Small intestine (tissue), 7 donors: ENCODE data around the gene ARL15. TPM values are rescaled to one million over a fixed set of nuclear protein-coding genes. Genes with fewer than 3 reads are reported as not detected.

ENCODE experiments used
- DNase-seq, 2 donors: peaks; one replicate each; pipeline versions ENCODE4 v3.0.0 to v3.0.0-alpha.2; 2013
- FAIRE-seq: peaks from 2 replicates; lab custom pipeline; 2012; peaks lifted over from hg19 to GRCh38; lab: Jason Lieb, UNC
- H3K27ac ChIP-seq, 3 donors: one replicate each; pipeline ENCODE4 v1.5.1; 2013; ENCODE audit warnings: low read length in 2 of 3, mild to moderate bottlenecking in 2 of 3, control low read depth in 1 of 3, inconsistent platforms in 1 of 3, low read depth in 1 of 3, moderate library complexity in 1 of 3
- H3K27me3 ChIP-seq, 3 donors: one replicate each; pipeline ENCODE4 v1.6.1; 2013; ENCODE audit warnings: low read length in 3 of 3, inconsistent platforms in 1 of 3; ENCODE audit not compliant: control insufficient read depth in 3 of 3, insufficient read depth in 3 of 3
- H3K36me3 ChIP-seq, 3 donors: one replicate each; pipeline ENCODE4 v1.6.1; 2013; ENCODE audit warnings: low read length in 3 of 3, inconsistent platforms in 1 of 3, low read depth in 1 of 3, mild to moderate bottlenecking in 1 of 3, moderate library complexity in 1 of 3; ENCODE audit not compliant: control insufficient read depth in 3 of 3, insufficient read depth in 2 of 3
- H3K4me1 ChIP-seq, 3 donors: one replicate each; pipeline ENCODE4 v1.6.1; 2013; ENCODE audit warnings: low read length in 2 of 3, inconsistent platforms in 1 of 3, low read depth in 1 of 3, mild to moderate bottlenecking in 1 of 3, moderate library complexity in 1 of 3; ENCODE audit not compliant: control insufficient read depth in 3 of 3, insufficient read depth in 2 of 3
- H3K4me3 ChIP-seq, 3 donors: one replicate each; pipeline ENCODE4 v1.5.1; 2013; ENCODE audit warnings: low read length in 3 of 3, control low read depth in 1 of 3, inconsistent platforms in 1 of 3, low read depth in 1 of 3, mild to moderate bottlenecking in 1 of 3, moderate library complexity in 1 of 3
- H3K9me3 ChIP-seq, 2 donors: one replicate each; pipeline ENCODE4 v1.6.1; 2013; ENCODE audit warnings: low read depth in 1 of 2, low read length in 1 of 2; ENCODE audit not compliant: control insufficient read depth in 2 of 2, insufficient read depth in 1 of 2
- WGBS, 3 donors: extraction: QIAGEN DNeasy Blood & Tissue Kit; methylation state at CpG; one replicate each; pipeline ENCODE4 v1.1.7; 2013; 5-methylcytosine and 5-hydroxymethylcytosine counted together
- polyA plus RNA-seq, 4 donors: library from polyadenylated mRNA; stranded (reverse) in 3 of 4; unstranded in 1 of 4; fragments of 200-250 nt in 3 of 4; fragments of 120-200 nt in 1 of 4; gene quantifications; one replicate each; pipeline versions ENCODE4 v1.2.1 to v1.2.3, GENCODE V29; 2013
- donor health status: healthy with polysubstance abuse.
- donor health status: control.
- donor health status: control.
- donor health status: Bipolar disorder and iron deficiency.
- donor health status: healthy.

ARL15 gene
- polyA plus RNA-seq, 4 donors, result 16.5 to 61.9 (median 20.5) TPM

- no peaks in the 10 kb centered on the region for H3K27me3 ChIP-seq
- no peak overlapping the region for H3K27ac ChIP-seq
- no peak for DNase-seq
- H3K4me3 ChIP-seq, result no peak overlapping the region
- H3K36me3 ChIP-seq, result peaks cover 0 to 5% (median 0%) of the 10 kb centered on the region in 3 donors
- no peaks in the 10 kb centered on the region for H3K9me3 ChIP-seq
- FAIRE-seq, result no peak
- WGBS, 3 donors, result 55 to 89% (median 71%) methylated on average over 5 of the region's 5 CpGs
- peaks cover 0 to 7% (median 4%) of the 10 kb centered on the region in 3 donors for H3K4me1 ChIP-seq
These were observed 63.1 kb downstream of the ARL15 start for GRCh38 chr5:54247226-54247625.

DNA sequence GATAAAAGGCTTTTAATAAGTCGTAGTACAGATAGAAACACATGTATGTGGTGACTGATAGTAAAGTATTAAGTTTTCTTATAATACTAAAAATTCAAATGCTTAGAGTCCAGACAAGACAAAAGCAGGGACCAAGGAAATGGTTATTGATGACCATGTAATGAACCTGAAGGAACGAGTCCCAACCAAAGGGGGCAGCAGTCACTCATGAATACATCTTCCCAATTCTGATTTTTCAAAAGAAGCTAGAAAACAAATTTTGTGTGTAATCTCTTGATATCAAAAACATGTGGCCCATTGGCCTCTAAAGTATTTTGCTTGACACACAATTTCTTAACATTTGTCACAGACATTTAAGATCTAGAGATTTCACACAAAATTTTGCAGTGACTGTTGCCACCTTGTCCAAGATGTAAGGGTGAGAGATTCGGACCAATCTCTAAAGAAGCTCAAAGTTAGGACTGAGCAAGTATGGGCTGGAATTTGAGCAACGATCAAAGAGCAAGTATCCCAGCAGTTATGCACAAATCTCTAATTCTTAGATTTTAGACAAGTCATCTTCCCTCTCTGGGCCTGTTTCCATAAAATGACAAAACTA is 66.8 kb downstream of the ARL15 start:
- H3K27me3 ChIP-seq, result no peaks in the 10 kb centered on the region
- FAIRE-seq, result no peak
- H3K27ac ChIP-seq, result no peak overlapping the region
- 54 to 62% (median 55%) methylated on average over 4 of the region's 4 CpGs for WGBS, 3 donors
- DNase-seq, result peak; percentile 32 to 46
- no peak overlapping the region for H3K4me3 ChIP-seq
- H3K36me3 ChIP-seq, result no peaks in the 10 kb centered on the region
- no peaks in the 10 kb centered on the region for H3K9me3 ChIP-seq
- no peaks in the 10 kb centered on the region for H3K4me1 ChIP-seq

- WGBS, 3 donors, result 86 to 94% (median 93%) methylated on average over 5 of the region's 5 CpGs
- no peaks in the 10 kb centered on the region for H3K36me3 ChIP-seq
- H3K27ac ChIP-seq, result no peak overlapping the region
- FAIRE-seq (no peak), DNase-seq (no peak)
- H3K4me3 ChIP-seq, result no peak overlapping the region
- H3K4me1 ChIP-seq, result no peaks in the 10 kb centered on the region
- no peaks in the 10 kb centered on the region for H3K9me3 ChIP-seq
- H3K27me3 ChIP-seq, result no peaks in the 10 kb centered on the region
These were observed 68.1 kb downstream of the ARL15 start for GRCh38 chr5:54242297-54242696.

DNA sequence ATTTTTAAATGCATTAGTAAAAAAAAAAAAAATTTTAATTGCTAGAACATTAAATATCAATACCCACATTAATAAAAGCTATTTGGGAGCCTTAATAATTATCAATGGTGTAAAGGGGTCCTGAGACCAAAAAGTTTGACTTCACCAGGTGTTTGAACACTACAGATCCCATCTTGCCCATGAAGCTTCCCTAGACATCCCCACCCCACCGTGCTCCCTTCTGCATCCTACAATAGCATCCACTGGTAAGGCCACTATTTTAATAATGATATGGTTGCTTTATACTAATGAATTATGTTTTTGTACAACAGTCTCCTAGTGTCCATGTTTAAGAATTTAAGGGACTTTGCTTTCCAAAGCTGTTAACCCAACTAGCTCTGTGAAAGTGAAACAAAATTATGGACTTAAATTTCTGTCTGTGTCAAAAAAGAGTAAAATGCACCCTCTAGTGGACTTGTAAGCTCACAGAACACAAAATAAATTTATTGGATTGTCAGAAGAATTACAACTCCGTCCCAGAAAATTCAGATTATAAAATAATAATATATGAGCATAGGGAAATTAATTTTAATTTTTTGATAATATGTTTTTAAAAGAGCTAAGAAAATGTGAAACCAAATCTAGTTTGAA is 76.0 kb downstream of the ARL15 start:
- 55 to 65% (median 61%) methylated on average over 2 of the region's 2 CpGs for WGBS, 3 donors
- H3K36me3 ChIP-seq, result no peaks in the 10 kb centered on the region
- peak; percentile 19 for FAIRE-seq
- peak; percentile 29 to 33 for DNase-seq
- no peak overlapping the region for H3K27ac ChIP-seq
- H3K4me1 ChIP-seq, result peaks cover 0 to 2% (median 0%) of the 10 kb centered on the region in 3 donors
- H3K4me3 ChIP-seq, result no peak overlapping the region
- no peaks in the 10 kb centered on the region for H3K27me3 ChIP-seq
- H3K9me3 ChIP-seq, result no peaks in the 10 kb centered on the region

GRCh38 chr5:54230936-54231685 is 79.3 kb downstream of the ARL15 start:
- WGBS, 3 donors, result 68 to 72% (median 71%) methylated on average over 3 of the region's 3 CpGs
- no peak for FAIRE-seq

DNA sequence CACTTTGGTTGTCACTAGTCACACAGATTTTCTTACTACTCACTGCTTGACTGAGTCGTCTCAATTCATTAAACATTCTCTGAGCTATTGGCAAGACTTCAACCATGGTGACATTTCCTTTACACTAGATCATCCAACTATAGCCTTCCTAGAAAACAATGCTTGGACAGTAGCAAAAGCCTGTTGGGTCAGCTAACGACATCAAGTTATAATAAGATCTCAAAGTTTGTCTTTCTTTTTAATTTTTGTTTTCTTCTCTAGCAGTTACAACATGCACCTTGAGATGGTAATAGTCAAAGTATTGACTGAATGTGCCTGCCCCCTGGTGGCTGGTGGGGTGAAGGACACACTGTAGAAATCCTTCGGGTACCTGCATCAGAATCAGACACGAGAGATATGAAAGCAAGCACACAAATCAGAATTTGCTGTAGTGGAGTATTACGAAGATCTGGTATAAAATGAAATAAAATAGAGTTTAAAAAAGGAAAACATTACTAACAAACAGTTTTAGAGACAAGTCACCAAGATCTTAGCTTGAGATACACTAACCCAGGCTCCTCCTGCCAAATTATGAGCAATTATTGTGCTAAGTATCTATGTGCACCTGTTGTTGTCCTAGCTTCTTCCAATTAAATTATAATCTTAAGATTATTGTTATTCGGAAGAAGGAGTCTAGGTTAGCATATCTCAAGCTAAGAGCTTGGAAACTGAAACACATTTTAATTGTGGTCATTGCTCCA is 81.2 kb downstream of the ARL15 start:
- DNase-seq (peak; percentile 69 to 74), FAIRE-seq (no peak)
- no peaks in the 10 kb centered on the region for H3K27me3 ChIP-seq
- no peak overlapping the region for H3K27ac ChIP-seq
- no peaks in the 10 kb centered on the region for H3K36me3 ChIP-seq
- H3K4me1 ChIP-seq, result peaks cover 0 to under 1% (median 0%) of the 10 kb centered on the region in 3 donors
- no peak overlapping the region for H3K4me3 ChIP-seq
- no peaks in the 10 kb centered on the region for H3K9me3 ChIP-seq
- 7 to 17% (median 10%) methylated on average over 6 of the region's 6 CpGs for WGBS, 3 donors

More at GRCh38 chr5:54230936-54231685, 79.3 kb downstream of the ARL15 start:
- Histone ChIP-seq H3K4me1 (peaks cover 0 to 2% (median 0%) of the 10 kb centered on the region in 3 donors), H3K27me3 (no peaks in the 10 kb centered on the region), H3K4me3 (no peak overlapping the region), H3K9me3 (no peaks in the 10 kb centered on the region), H3K27ac (no peak overlapping the region), H3K36me3 (no peaks in the 10 kb centered on the region)
- no peak for DNase-seq

GRCh38 chr5:54227759-54228158 is 82.6 kb downstream of the ARL15 start:
- Histone ChIP-seq H3K4me1 (no peaks in the 10 kb centered on the region), H3K27ac (no peak overlapping the region), H3K9me3 (no peaks in the 10 kb centered on the region), H3K4me3 (no peak overlapping the region), H3K36me3 (no peaks in the 10 kb centered on the region), H3K27me3 (no peaks in the 10 kb centered on the region)
- DNase-seq (no peak), FAIRE-seq (no peak)
- 88 to 95% (median 90%) methylated on average over 1 of the region's 1 CpG for WGBS, 3 donors

DNA sequence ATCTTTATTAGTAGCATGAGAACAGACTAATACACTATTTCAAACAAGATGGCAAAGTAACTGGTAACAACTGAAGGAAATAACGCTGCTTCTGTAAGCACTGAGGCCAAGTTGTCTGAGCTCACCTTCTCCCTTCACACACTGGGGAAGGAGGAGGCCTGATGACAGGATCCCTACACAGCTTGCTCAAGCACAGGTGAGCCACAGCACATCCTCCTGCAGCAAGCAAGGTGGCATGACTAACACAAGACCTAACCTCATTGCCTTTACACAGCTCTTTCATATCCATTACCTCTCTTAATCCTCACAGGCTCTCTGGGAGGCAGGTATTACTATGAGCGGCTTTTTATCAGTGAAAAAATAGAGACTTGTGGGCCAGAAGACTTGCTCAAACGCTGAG is 83.3 kb downstream of the ARL15 start:
- Histone ChIP-seq H3K27me3 (no peaks in the 10 kb centered on the region), H3K4me3 (no peak overlapping the region), H3K36me3 (no peaks in the 10 kb centered on the region), H3K9me3 (no peaks in the 10 kb centered on the region), H3K27ac (no peak overlapping the region), H3K4me1 (no peaks in the 10 kb centered on the region)
- no peak for FAIRE-seq
- 82 to 86% (median 84%) methylated on average over 3 of the region's 3 CpGs for WGBS, 3 donors
- DNase-seq, result no peak
